IPS DF 6.9 (cell line): ENCODE results near the gene SLC25A1.
"Not testable (repeated sequence)": the region's sequence is repeated elsewhere in the genome, so short reads cannot be mapped to it uniquely, and the experiment has no call there.

ENCODE experiments used
- DNase-seq: peaks from one replicate; pipeline ENCODE4 v3.0.0-alpha.2; 2013; ENCODE audit warnings: low read depth, low spot score
- H3K27ac ChIP-seq: one replicate; pipeline ENCODE4 v1.5.1; 2013; ENCODE audit warnings: low read length, control low read depth
- H3K27me3 ChIP-seq: 2 replicates; pipeline ENCODE4 v1.6.1; 2013; ENCODE audit warnings: mild to moderate bottlenecking, low read length; ENCODE audit not compliant: control insufficient read depth, insufficient read depth
- H3K36me3 ChIP-seq: 2 replicates; pipeline ENCODE4 v1.6.1; 2013; ENCODE audit warnings: low read length; ENCODE audit not compliant: control insufficient read depth, insufficient read depth
- H3K4me1 ChIP-seq: 2 replicates; pipeline ENCODE4 v1.6.1; 2013; ENCODE audit warnings: low read length; ENCODE audit not compliant: control insufficient read depth, insufficient read depth
- H3K4me3 ChIP-seq: 2 replicates; pipeline ENCODE4 v1.5.1; 2013; ENCODE audit warnings: mild to moderate bottlenecking, low read length
- H3K9me3 ChIP-seq: 2 replicates; pipeline ENCODE4 v1.6.1; 2013; ENCODE audit warnings: low read length, inconsistent platforms; ENCODE audit not compliant: control insufficient read depth, insufficient read depth
- WGBS: extraction: QIAGEN DNeasy Blood & Tissue Kit; methylation state at CpG from one replicate; pipeline ENCODE4 v1.1.7; 2013; ENCODE audit warnings: mixed read lengths, missing lambda C conversion rate; ENCODE audit not compliant: insufficient read length, insufficient coverage; 5-methylcytosine and 5-hydroxymethylcytosine counted together

SLC25A1 gene

DNA sequence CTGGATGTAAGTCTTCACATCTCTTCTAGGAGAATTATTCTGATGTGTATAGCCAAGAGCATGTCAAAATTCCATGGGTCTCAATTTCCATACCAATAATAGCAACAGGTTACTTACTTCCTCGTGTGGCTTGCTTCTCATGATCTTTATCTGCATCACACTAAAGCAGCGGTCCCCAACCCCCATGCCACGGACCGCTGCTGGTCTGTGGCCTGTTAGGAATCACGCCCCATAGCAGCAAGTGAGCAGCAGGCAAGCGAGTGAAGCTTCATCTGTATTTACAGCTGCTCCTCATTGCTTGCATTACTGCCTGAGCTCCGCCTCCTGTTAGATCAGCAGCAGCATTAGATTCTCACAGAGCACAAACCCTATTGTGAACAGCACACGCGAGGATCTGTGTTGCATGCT lies 28.9 kb upstream of the SLC25A1 start:
- no peaks in the 10 kb centered on the region for H3K27me3 ChIP-seq
- WGBS, result no CpG with 5 or more reads among the region's 9 CpGs
- no peaks in the 10 kb centered on the region for H3K9me3 ChIP-seq
- no peak overlapping the region for H3K4me3 ChIP-seq
- no peak for DNase-seq
- H3K36me3 ChIP-seq, result no peaks in the 10 kb centered on the region; the same call in 1 of the 2 replicates
- H3K27ac ChIP-seq, result no peak overlapping the region
- peaks cover 2% of the 10 kb centered on the region; the same call in 1 of the 2 replicates for H3K4me1 ChIP-seq

GRCh38 chr22:19206287-19206686 lies 27.8 kb upstream of the SLC25A1 start:
- no peak for DNase-seq
- no peak overlapping the region for H3K27ac ChIP-seq
- no peak overlapping the region for H3K4me3 ChIP-seq
- no peaks in the 10 kb centered on the region for H3K27me3 ChIP-seq
- no CpG with 5 or more reads among the region's 6 CpGs for WGBS
- H3K4me1 ChIP-seq, result peaks cover 2% of the 10 kb centered on the region; the same call in 1 of the 2 replicates
- no peaks in the 10 kb centered on the region for H3K9me3 ChIP-seq
- H3K36me3 ChIP-seq, result no peaks in the 10 kb centered on the region; the same call in 1 of the 2 replicates

GRCh38 chr22:19204640-19205039 lies 26.1 kb upstream of the SLC25A1 start:
- Histone ChIP-seq H3K4me1 (peaks cover 2% of the 10 kb centered on the region; the same call in 1 of the 2 replicates), H3K27ac (no peak overlapping the region), H3K36me3 (peaks cover under 1% of the 10 kb centered on the region; the same call in 1 of the 2 replicates), H3K27me3 (no peaks in the 10 kb centered on the region), H3K4me3 (no peak overlapping the region), H3K9me3 (no peaks in the 10 kb centered on the region)
- no peak for DNase-seq
- WGBS, result no CpG with 5 or more reads among the region's 4 CpGs

GRCh38 chr22:19203834-19204233 lies 25.3 kb upstream of the SLC25A1 start:
- H3K4me3 ChIP-seq, result no peak overlapping the region
- H3K4me1 ChIP-seq, result peaks cover 2% of the 10 kb centered on the region; the same call in 1 of the 2 replicates
- no peaks in the 10 kb centered on the region for H3K9me3 ChIP-seq
- H3K36me3 ChIP-seq, result peaks cover 2% of the 10 kb centered on the region; the same call in 1 of the 2 replicates
- no peaks in the 10 kb centered on the region for H3K27me3 ChIP-seq
- no peak for DNase-seq
- WGBS, result no CpG with 5 or more reads among the region's 8 CpGs
- no peak overlapping the region for H3K27ac ChIP-seq

DNA sequence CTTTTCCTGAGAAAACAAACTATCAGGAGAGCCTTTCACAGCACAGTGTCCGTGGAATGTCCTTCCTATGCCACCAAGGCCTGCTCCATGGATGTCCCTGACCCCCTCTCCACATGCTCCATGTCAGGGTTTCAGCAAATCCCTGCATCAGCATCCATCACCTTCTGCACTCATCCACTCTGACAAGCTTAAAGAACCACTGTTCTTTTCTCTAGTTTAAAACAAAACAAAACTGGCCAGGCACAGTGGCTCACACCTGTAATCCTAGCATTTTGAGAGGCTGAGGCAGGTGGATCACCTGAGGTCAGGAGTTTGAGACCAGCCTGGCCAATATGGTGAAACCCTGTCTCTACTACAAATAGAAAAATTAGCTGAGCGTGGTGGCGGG lies 24.3 kb upstream of the SLC25A1 start:
- not testable (repeated sequence) for DNase-seq, H3K9me3 ChIP-seq, H3K27ac ChIP-seq, H3K4me3 ChIP-seq, H3K4me1 ChIP-seq, H3K27me3 ChIP-seq, H3K36me3 ChIP-seq
- no CpG with 5 or more reads among the region's 3 CpGs for WGBS

DNA sequence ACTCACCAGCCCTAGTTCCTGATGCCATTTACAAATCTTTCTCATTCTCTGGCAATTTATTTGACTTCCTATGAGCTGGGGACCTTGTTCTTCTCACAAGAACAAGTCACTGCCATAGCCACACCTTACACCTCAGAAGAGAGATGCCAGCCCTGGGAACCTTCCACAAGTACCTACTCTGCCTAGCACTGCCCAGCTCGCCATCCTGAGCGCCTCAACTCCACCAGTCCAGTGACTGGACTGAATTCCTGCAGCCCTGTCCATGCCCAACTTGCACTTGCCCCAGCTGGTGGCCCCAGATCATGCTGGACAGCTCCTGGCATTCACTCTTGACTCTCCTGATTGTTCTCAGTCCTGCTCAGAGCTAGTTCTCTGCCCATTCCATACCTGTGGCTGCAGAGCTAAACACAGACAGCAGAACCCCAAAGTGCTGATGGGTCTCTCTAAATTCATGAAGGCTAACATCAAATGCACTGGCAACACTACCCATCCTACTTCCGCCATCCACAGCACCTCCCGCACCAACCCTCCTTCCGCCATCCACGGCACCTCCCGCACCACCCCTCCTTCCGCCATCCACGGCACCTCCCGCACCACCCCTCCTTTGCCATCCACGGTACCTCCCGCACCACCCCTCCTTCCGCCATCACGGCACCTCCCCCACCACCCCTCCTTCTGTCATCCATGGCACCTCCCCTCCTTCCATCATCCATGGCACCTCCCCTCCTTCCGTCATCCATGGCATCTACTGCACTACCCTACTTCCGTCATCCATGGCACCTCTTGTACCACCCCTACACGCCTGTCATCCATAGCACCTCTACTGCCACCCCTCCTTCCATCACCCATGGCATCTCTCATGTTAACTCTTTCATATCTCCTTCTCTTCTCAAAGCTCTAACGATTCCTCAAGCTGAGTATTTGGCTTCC lies 23.6 kb upstream of the SLC25A1 start:
- Histone ChIP-seq H3K27ac (no peak overlapping the region), H3K4me3 (no peak overlapping the region), H3K4me1 (no peaks in the 10 kb centered on the region; the same call in 1 of the 2 replicates), H3K9me3 (no peaks in the 10 kb centered on the region), H3K27me3 (no peaks in the 10 kb centered on the region), H3K36me3 (peaks cover 2% of the 10 kb centered on the region; the same call in 1 of the 2 replicates)
- no CpG with 5 or more reads among the region's 18 CpGs for WGBS
- no peak for DNase-seq

DNA sequence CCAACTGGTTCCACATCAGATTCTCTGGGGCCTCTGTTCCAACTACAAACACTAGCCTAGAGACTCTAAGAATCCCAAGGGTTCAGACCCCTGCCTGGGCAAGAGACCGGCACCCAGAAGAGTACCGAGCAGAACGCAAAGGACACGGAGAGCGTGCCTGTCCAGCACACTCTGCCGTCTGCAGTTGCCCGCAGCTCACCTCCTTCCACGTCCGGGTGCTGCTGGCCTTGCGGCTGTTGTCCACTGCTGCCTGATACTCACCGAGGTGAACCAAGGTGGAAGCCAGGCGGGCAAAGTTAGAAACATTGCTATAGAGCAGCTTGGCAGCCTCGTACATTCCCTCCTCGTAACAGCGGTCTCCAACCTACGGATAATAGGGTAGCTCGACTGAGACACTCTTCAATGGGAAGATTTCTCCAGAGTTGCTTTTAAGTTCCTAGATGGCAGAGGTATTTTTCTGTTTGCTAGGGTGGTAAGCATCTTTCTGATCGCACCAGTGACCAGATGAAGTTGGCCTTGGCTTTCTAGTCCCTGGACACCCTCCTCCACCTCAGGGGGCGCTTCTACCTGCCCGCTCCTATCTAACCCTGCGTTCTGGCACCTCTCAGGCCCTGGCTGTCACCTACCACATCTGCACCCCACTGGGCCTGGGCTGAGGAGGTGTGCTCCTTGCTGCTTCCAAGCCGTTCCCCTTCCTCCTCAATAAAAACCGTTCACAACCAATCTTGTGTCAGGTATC lies 22.8 kb upstream of the SLC25A1 start:
- no peak overlapping the region for H3K4me3 ChIP-seq
- H3K36me3 ChIP-seq, result peaks cover 4% of the 10 kb centered on the region
- H3K27me3 ChIP-seq, result no peaks in the 10 kb centered on the region
- H3K27ac ChIP-seq, result no peak overlapping the region
- no peaks in the 10 kb centered on the region for H3K9me3 ChIP-seq
- H3K4me1 ChIP-seq, result no peaks in the 10 kb centered on the region; the same call in 1 of the 2 replicates
- WGBS, result no CpG with 5 or more reads among the region's 23 CpGs
- DNase-seq, result no peak

GRCh38 chr22:19199479-19199878 lies 20.9 kb upstream of the SLC25A1 start:
- DNase-seq, result no peak
- Histone ChIP-seq H3K4me1 (no peaks in the 10 kb centered on the region; the same call in 1 of the 2 replicates), H3K4me3 (no peak overlapping the region), H3K36me3 (peaks cover 11% of the 10 kb centered on the region), H3K9me3 (no peaks in the 10 kb centered on the region), H3K27ac (no peak overlapping the region), H3K27me3 (no peaks in the 10 kb centered on the region)
- no CpG with 5 or more reads among the region's 8 CpGs for WGBS

GRCh38 chr22:19197997-19198865 lies 19.7 kb upstream of the SLC25A1 start:
- WGBS, result 100% methylated on average over 1 of the region's 10 CpGs

More at GRCh38 chr22:19197997-19198865, 19.7 kb upstream of the SLC25A1 start:
- no peaks in the 10 kb centered on the region for H3K27me3 ChIP-seq
- no peak overlapping the region for H3K4me3 ChIP-seq
- H3K4me1 ChIP-seq, result no peaks in the 10 kb centered on the region; the same call in 1 of the 2 replicates
- H3K27ac ChIP-seq, result no peak overlapping the region
- H3K36me3 ChIP-seq, result peaks cover 11% of the 10 kb centered on the region
- no peaks in the 10 kb centered on the region for H3K9me3 ChIP-seq
- DNase-seq, result no peak
